Midbrain (tissue), 1 donor: Measurements from ENCODE around the gene CBLN3.
"Not testable (repeated sequence)": the region's sequence is repeated elsewhere in the genome, so short reads cannot be mapped to it uniquely, and the experiment has no call there.

Experiments
- DNase-seq: peaks from one replicate; lab custom pipeline; 2025; lab: John Stamatoyannopoulos, UW

CBLN3 gene

DNA sequence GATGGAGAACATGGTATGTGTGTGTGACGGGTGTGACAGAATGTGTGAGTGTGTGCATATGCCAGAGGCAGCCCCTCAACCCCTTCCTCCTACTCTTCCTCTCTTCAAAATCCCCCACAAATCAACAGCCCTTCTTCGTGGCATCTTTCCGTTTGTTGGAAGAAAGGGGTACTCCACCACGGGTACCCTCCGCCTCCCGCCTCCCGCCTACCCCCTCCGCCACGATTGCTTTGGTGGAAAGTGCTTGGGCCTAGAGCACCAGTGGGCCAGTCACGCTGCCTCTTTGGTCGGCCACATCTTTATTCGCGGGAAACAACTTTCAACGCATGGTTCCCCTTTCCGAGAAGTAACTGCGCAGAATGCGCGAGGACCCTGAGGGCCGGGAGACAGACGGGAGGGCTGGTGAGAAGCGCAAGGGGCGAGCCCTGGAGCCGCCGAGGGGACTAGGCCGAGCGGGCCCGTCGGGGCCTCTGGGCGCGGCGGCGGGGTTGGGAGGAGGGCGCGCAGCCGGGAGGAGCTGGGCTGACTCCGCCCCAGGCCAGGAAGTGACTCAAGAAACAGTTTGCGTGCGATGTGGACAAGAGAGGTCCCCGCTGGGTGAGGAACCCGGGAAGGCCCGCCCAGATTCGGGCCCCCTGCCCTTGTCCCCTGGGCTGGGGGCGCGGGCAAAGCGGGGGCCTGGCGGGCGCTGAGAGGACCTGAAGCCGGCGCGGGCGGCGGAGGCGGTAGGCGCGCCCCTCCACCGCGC is at the start of gene CBLN3, which contains the start of gene KHNYN:
TSS of gene CBLN3 (minus strand) at position 274 of the 748 bp plus-strand sequence. CDS start 614 bp downstream, outside the sequence.
TSS of gene KHNYN (plus strand) at position 560 of the 748 bp plus-strand sequence. CDS start 777 bp downstream, outside the sequence.
- peak; percentile 74 for DNase-seq

DNA sequence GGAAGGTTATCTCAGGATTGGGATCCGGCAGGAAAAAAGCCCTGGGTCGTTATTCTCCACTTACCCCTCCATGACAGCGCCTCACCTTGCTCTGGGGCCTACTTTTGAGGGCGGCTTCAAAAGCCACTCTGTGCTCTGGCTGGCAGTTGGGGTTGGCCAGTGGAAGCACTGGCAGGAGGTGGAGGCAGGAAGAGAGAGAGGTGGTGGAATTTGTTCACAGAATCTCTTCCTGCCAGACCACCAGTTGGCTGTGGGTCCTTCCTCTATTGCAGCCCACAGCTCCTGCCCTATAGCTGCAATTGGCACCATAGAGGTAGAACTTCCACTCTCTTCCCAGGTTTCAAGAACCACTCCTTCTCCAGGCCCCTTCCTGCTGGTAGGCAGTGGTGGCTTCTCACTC is 45.8 kb upstream of the CBLN3 start:
- DNase-seq, result no peak

DNA sequence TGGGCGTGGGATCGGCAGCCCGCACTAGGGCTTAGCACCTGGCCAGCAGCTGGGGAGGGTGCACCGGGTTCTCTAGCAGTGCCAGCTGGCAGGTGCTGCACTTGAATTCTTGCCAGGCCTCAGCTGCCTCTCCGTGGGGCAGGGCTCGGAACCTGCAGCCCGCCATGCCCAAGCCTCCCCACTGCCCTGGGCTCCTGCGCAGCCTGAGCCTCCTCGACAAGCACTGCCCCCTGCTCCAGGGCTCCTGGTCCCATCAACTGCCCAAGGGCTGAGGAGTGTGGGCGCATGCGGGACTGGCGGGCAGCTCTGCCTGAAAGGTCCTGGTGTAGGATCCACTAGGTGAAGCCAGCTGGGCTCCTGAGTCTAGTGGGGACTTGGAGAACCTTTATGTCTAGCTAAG is 43.7 kb upstream of the CBLN3 start:
- DNase-seq, result no peak

DNA sequence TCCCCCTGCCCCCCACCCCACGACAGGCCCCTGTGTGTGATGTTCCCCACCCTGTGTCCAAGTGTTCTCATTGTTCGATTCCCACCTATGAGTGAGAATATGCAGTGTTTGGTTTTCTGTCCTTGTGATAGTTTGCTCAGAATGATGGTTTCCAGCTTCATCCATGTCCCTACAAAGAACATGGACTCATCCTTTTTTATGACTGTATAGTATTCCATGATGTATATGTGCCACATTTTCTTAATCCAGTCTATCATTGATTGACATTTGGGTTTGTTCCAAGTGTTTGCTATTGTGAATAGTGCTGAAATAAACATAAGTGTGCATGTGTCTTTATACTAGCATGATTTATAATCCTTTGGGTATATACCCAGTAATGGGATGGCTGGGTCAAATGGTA is 41.0 kb upstream of the CBLN3 start:
- DNase-seq, result not testable (repeated sequence)

DNA sequence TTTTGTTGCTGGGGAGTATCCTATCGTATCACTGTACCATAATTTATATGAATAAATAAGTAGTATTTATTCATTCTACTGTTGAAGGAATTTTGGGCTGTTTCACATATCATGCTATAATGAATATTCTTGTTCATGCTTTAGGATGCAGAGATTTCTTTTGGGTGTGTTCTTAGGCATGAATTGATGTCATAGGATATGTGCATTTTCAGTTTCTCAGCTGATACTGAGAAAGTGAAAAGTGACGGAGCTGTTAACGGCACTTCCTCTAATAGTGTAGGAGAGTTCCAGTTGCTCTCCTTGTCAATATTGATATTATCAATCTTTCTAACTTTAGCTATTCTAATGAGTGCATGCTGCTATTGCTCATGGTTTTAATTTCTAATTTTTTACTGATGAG is 36.3 kb upstream of the CBLN3 start:
- no peak for DNase-seq

DNA sequence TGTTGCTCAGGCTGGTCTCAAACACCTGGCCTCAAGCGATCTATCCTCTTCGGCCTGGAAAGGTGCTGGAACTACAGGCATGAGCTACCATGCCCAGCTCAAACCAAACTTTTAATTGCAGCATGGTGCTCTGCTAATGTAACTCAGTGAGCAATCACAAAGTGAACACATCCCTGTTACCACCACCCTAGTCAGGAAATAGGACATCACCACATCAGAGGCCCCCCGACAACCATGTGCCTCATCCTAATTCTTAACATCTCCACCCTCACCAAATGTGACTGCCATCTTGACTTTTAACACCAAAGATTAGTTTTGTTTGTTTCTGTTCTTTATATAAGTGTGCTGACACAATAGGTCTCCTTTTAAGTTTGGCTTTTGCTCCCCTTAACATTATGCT is 35.9 kb upstream of the CBLN3 start:
- DNase-seq, result no peak

DNA sequence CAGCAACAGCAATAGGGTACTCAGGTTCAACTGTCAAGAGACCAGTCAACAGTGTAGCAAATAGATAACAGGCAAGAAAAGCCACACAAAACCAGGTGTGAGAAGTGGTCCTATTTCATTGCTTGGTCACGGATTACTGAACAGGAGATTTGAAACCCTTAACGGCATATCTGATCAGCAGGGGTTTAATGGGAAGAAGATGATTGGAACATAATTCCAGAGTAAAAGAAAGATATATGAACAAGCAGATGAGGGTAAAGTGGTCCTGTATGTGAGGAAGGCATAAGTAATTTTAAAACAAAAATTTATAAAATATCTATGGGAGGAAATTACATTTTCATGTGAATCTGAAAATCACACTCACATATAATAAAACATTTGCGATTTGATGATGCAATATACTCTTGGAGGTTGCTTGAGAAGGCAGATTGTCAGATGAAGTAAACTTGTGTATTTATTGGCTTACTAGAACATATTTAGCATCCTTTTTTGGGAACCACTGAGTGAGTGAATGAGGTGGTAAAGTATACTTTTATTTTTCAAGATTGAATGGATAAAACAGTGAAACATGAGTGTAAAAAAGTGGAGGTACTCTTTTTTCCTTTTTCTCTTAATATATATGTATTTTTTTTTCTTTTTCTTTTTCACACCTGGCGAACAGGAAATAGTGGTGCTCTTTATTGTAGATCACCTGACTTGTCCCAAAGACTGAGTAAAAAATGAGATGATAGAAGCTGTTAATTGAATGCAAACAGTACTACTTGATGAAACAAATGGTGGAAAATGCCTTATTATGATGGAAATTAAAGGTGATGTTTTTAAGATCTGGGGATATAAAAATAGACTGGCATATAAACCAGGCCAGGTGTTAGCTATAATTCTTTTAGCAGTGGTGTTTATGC is 34.7 kb upstream of the CBLN3 start:
- DNase-seq, result no peak

DNA sequence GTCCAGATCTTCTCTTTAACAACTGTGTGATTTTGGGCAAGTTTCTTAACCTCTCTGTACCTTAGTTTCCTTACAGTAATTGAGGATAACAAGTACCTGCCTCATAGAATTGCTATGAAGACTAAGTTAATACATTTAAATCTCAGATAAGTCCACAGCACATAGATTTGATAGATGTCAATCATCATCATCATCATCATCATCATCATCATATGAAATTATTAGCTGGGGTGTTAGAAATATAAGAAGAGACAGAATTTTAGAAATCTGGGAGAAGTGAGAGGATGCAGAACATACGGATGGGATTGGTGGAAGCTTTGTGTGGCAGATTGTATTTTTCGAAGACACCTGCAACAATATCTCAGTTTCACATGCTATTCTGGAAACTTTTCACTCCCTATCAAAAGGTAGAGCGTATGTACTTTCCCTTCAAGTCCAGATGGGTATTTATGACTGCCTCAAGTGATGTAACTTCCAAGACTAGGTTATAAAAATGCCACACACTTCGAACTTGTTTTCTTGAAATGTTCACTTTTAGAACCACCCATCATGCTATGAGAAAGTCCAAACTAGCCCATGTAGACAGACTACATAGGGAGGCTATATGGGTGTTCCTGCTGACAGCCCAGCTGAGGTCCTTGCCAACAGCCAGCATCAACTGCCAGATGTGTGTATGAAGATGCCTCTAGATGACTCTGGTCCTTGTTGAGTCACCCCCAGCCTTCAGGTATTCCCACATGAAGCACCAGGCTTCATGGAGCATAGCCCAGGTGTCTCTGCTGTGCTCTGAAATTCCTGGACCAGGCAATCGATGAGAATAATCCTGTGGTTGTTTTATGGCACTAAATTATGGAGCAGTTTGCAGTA is 33.8 kb upstream of the CBLN3 start:
- no peak for DNase-seq

DNA sequence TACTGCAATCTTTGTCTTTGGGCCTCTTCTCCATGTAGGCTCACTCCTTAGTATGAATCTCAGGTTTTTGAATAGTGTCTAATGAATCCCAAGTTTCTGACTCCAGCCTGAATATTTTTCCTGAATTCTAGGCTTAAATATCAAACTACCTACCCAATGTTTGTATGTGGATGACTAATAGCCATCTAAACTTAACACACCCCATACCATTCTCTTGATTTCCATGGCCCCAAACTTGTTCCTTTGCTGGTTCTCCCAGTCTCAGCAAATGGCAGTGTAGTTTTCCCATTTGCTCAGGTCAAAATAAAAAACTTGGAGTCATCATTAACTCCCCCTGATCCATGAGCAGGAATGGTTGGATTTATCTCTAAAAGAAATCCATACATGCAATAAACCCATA is 31.9 kb upstream of the CBLN3 start:
- DNase-seq, result no peak

DNA sequence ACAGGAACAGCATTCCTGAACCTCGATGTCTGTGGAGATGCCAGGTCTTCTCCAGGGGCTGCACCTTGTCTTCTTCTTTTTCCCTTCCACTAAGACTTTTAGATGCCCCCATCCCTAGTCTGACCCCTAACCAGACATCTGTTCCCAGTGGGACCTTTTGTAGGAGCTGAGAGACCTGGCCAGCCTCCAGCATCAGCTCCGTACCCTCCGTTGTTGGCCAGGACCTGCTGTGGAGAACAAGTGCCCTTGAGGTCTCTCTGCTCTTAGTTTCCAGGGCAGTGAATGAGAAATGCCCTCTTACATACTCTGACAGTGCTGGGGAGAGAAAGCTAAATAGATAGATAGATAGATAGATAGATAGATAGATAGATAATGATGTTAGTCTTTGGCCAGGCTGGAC is 29.9 kb upstream of the CBLN3 start:
- DNase-seq, result no peak

DNA sequence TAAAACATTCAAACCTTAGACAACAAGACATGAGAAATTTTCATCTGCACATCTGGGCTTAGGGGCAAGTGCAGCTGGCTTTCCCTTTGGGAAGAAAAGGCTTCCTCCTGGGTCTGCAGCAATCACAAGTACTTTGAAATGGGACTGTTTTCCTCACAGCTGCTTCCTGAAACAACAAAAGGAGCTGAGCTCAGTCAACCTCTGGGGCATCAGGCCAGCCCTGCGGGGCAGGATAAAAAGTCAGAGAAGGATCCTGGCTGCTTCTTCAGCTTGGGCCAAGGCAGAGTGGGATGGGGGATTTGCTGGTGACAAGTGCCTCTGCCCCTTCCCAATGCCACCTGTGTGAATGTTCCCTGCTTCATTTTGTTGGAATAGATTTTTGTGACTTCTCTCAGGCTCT is 29.3 kb upstream of the CBLN3 start:
- DNase-seq, result no peak

DNA sequence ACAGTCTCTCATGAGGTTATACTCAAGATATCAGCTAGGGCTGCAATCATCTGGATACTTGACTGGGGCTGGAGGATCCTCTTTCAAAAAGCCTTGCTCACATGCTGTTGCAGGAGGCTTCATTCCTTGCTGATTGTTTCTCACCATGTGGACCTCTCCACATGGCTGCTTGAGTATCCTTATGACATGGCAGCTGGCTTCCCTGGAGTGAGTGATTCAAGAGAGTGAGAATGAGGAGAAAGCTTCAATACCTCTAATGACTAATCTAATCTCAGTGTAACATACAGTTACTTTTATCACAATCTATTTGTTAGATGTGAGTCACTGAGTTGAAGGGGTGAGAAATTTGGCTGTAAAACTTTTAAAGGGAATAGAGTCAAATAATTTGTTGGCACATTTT is 27.5 kb upstream of the CBLN3 start:
- DNase-seq, result no peak

DNA sequence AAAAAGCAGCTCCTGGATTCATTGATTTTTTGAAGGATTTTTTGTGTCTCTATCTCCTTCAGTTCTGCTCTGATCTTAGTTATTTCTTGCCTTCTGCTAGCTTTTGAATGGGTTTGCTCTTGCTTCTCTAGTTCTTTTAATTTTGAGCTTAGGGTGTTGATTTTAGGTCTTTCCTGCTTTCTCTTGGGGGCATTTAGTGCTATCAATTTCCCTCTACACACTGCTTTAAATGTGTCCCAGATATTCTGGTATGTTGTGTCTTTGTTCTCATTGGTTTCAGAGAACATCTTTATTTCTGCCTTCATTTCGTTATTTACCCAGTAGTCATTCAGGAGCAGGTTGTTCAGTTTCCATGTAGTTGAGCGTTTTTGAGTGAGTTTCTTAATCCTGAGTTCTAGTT is 21.4 kb upstream of the CBLN3 start:
- DNase-seq, result not testable (repeated sequence)

DNA sequence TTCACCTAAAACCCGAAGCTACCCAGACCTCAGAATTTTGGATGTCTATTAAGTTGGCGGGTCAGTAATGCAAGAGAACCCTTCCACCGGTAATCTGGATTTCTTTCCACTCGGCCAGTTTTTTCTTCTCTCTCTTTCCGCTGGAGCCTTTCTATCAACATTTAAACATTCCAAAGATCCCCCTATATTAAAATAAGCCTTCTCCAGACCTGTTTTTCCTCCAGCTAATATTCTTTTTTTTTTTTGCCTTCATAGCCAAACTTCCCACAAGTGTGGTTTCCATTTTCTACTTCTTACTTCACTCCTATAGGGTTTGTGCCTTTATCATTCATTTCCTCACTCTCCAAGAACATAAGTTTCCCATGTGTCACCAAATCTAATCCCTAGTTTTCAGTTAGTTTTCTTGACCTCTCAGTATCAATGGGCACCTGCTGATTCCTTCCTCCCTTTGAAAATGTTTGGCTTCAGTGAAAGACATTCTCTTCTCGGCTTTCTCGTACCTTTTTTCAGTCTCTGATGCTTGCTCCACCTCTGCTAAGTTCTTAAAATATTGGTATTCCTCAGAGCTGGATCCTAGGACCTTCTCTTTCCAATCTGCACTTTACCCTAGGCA is 13.7 kb upstream of the CBLN3 start:
- DNase-seq, result no peak

DNA sequence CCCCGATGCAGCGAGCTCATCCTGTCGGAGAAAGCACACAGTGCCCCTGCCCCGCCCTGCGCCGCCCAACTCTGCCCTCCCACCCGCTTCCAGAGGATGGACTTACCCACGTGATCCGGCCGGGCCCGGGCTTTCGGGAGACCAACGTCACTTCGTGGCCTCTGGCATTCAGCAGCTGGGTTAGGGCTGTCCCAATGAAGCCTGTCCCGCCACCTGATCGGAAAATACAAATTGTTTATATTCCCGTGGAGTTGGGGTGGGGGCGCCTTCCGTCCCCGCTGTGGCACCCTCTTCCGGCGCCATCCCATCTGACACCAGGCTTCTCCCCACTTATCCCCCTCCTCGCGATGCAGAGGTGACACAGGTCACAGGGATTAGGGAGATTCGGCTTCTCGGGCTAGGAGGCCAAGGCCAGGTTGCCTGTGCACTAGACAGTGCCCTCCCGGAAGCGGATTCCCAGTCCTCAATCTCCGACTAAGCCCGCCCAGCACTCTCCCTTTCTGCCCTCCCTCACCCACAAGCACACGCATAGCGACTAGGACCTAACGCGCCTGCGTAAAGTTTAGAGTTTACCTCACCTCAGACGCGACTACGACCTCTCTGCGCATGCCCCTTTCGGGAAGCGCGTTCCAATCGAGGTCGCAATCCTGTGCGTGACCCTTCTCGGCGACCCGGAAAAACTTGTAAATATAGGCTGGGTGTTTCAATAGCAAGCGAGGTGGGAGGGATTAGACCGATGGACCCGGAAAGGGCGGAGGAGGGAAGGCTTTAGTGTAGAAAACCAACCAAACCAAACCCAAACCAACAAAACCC is 13.0 kb upstream of the CBLN3 start, which contains the start of gene SDR39U1:
TSS of gene SDR39U1 (minus strand) at position 537 of the 813 bp plus-strand sequence. CDS start at position 530, 7 bp downstream.
- peak; percentile 99 for DNase-seq

DNA sequence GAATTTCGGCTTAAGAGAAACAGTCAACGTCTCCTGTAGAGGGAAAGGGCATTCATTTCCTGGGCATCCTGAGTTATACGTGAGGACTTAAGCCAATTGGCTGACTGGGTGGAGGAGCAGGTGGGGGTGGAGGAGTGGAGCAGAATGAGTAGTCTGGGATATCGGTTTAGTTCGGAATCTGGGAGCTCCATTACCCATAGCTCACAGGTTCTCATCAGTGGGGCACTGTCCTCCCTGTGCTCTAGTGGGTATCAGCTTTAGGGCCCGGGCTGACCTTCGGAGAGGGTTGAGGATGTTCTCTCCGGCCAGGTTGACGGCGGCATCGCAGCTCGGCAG is 12.4 kb upstream of the CBLN3 start:
- no peak for DNase-seq

DNA sequence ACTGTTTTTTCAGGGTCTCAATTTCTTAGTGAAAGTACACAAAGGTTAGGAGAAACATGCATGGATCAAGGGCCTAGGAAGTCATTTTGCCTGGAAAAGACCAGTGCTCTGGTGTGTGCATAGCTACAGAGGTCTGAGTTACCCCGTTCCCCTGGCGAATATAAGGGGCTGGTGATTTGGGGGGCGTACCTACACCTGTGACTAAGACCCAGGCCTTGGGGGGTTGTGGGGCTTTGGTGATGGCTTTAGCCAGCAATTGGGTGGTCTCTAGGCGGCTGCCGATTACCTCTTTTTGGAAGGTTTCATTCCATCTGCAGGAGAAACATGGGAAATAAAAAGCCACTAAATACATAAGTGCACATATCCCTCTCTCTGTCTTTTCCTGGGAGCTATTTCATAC is 12.0 kb upstream of the CBLN3 start:
- DNase-seq, result no peak

DNA sequence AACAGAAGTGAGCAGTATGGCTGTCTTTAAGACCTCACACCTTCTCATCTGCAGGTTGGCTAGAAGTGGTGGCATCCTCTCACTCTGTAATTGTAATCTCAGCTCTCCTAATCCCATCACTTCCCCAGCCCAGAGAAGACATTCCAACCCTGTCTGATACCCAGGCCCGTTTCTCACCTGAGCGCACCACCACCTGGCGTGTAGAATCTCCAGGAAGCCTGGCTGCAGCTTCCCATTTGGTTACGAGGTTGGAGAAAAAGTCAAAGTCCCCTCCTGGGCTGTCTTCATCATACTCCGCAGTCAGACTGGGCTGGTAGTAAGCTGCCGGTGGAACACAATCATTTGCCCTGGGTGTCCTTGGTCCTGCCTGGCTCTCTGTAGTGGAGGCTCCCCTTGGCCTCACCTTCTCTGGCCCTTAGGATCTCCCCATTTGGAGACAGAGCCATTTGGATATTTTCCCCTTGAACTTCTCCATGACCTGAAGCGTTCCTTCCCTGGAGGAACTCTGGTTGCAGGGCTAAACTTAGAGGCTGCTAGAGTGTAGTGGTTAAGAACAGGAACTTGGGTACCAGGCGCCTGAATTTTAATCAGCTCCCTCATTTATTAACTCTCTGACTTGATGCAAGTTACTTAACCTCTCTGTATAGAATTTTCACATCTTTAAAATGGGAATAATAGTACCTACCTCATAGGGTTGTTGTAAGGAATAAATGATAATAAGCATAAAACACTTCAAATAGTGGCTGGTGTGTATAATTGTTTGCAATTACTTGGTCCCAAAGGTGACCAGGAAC is 11.3 kb upstream of the CBLN3 start:
- no peak for DNase-seq

DNA sequence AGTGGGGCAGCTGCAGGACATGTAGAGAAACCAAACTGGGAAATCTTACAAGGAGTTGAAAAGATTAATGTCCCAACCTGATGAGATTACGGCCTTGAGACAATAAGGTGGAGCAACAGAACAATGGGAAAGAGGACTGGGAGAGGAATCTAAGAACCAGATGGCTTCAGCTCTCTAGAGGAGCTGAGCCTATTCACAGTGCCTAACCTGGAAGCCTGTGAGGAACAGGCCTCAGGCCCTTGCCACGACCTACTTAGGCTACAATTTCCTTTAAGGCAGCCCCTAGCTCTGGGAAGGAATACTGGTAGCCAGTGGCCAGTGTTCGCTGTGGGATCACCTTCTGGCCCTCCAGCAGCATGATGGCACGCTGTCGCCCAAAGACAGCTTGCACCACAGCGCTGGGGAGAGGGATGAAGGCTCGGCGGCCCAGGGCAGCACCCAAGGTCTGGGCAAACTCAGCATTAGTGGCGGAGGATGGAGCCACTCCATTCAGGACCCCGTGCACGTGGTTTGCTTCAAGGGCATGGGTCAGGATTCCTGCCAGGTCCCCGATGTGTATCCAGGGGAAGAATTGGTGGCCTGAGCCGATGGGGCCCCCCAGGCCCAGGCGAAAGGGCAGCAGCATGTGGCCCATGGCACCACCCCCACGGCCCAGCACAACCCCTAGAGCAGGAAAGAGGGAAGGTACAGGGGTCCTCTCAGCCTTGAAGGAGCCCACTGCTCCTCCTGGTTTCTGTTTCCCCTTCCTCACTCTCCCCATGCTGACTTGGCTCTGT is 10.6 kb upstream of the CBLN3 start:
- no peak for DNase-seq
